C4-2B (cell line): Measurements from ENCODE around the gene BMAL1.
A peak's percentile ranks its signal among the peaks of the same experiment; 100 is the strongest.

Source experiments
- H3K27ac ChIP-seq: fragments of 450-650 bp; 2 replicates; pipeline ENCODE4 v1.5.1; 2017
- ZFX ChIP-seq: fragments of 450-650 bp; IDR thresholded peaks from 2 replicates; pipeline ENCODE4 v1.6.1; 2017
- TF ChIP-seq, protein P1 (sequence below): fragments of 450-650 bp; conservative IDR thresholded peaks from 2 replicates; pipeline ENCODE4 v1.5.1; 2017; ENCODE audit warnings: mild to moderate bottlenecking

Gene BMAL1

GRCh38 chr11:13237761-13238160 is 39.8 kb upstream of the BMAL1 start:
- no peak for TF ChIP-seq ZFX
- TF ChIP-seq, protein P1, sequence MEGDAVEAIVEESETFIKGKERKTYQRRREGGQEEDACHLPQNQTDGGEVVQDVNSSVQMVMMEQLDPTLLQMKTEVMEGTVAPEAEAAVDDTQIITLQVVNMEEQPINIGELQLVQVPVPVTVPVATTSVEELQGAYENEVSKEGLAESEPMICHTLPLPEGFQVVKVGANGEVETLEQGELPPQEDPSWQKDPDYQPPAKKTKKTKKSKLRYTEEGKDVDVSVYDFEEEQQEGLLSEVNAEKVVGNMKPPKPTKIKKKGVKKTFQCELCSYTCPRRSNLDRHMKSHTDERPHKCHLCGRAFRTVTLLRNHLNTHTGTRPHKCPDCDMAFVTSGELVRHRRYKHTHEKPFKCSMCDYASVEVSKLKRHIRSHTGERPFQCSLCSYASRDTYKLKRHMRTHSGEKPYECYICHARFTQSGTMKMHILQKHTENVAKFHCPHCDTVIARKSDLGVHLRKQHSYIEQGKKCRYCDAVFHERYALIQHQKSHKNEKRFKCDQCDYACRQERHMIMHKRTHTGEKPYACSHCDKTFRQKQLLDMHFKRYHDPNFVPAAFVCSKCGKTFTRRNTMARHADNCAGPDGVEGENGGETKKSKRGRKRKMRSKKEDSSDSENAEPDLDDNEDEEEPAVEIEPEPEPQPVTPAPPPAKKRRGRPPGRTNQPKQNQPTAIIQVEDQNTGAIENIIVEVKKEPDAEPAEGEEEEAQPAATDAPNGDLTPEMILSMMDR, result no peak
- H3K27ac ChIP-seq, result no peak overlapping the region

- TF ChIP-seq ZFX, result no peak
- TF ChIP-seq, protein P1, result peak; percentile 96
- H3K27ac ChIP-seq, result no peak overlapping the region
Measured at GRCh38 chr11:13238879-13239514, 38.6 kb upstream of the BMAL1 start.

DNA sequence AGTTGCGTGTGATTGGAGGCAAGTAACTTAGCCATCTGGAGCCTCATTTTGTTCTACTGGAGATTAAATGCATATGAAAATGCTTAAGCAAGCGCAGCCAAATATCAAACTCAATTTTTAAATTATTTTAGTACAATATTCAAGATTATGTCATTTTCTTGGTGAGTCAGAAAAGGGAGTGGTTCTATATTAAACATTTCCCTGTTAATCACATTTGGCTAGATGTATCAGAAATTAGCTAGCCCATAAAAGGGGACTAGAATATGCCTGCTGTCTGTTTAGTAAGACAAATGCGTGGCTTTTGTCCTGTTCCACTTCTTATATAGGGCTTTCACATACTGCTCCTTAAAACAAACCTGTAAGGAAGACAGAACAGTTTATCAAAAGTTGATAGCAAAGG is 35.0 kb upstream of the BMAL1 start:
- no peak overlapping the region for H3K27ac ChIP-seq
- TF ChIP-seq ZFX, result no peak
- TF ChIP-seq, protein P1, result no peak

DNA sequence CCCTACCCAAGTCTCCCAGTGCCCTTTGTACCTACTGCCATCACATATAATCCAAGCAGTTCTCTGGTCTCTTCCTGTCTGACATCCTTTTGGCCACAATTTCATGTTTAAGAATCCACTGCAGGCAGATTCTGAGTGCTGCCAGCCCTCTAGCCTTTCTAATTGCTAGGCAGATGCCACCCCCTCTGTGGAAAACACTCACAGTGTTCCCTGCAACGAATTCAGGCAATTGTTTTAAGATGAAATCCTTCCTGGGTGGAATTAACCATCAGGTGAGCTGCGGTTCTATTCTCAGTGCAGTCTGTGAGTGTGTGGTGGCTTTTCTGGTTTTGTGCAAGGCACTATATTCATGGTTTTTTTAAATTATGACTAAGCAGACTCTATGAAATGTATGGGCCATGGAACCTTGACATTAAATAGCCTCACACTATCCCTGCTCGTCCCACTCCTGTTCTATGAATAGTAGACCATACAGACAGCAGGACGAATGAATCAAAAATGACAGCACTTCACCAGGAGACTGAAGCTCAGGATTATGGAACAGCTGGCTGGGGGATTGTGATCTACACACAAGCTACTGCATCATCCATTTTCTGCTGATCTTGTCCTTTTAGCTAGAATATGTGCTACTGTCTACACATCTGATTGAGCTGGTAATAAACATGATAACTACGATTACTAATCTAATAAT is 29.8 kb upstream of the BMAL1 start:
- TF ChIP-seq, protein P1, result no peak
- TF ChIP-seq ZFX, result no peak
- H3K27ac ChIP-seq, result no peak overlapping the region

GRCh38 chr11:13249177-13249576 is 28.4 kb upstream of the BMAL1 start:
- no peak overlapping the region for H3K27ac ChIP-seq
- no peak for TF ChIP-seq ZFX

DNA sequence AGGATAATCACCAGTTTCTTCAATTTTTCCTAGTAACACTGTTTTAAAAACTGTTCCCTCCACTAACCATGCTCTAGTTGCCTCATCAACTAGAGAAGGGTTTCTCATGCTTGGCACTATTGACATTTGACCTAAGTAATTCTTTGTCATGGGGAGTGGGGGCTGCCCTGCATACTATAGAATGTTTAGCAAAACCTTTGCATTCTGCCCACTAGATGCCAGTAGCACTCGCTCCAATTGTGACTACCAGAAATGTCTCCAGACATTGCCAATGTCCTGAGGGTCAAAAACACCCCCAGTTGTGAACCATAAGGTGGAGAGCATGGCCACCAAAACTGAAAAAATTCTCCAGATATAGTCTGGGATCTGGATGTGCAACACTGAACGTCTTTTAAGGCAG is 27.6 kb upstream of the BMAL1 start:
- H3K27ac ChIP-seq, result no peak overlapping the region
- TF ChIP-seq, protein P1, result peak; percentile 27
- TF ChIP-seq ZFX, result no peak

DNA sequence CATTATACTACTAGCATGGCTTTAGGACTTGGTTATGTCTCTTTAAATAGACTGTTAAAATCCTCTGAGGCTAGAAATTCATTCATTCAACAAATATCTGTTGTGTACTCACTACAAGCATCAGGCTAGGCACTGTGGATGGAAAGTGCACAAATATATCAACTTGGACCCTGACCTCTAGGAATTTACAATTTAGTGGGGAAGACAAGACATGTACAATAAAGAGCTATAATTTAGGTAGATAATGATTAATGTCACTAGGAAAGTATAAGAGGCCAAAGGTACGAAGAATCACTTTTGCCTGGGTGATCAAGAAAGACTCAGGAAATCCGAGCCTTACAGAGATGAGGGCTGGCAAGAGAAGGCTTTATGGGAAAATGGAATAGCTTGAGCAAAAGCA is 25.6 kb upstream of the BMAL1 start:
- no peak for TF ChIP-seq ZFX
- TF ChIP-seq, protein P1, result no peak
- H3K27ac ChIP-seq, result no peak overlapping the region

DNA sequence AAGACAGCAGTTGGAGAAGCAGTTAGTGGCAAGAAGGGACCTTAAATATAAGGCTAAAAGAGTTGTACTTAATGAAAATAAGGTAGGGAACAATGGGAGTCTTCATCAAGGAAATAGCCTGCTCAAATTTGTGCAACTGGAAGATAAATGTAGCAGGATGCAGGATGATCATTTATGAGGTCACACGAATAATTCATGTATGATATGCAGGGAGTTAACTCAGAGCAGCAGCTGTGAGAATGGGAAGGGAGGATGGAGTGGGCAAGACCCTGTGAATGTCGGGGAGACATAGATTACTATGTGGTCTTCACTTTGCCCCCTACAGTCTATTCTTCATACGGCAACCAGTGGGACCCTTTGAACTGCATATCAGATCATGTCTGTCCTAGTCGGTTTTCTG is 25.2 kb upstream of the BMAL1 start:
- no peak overlapping the region for H3K27ac ChIP-seq
- TF ChIP-seq, protein P1, result no peak
- TF ChIP-seq ZFX, result no peak
